ENCODE data around the gene TRPT1. TPM values are rescaled to one million over a fixed set of nuclear protein-coding genes. Genes with fewer than 3 reads are reported as not detected.

Gene TRPT1
- total and polyA plus RNA-seq, 2 donors: 12.7 to 45.3 TPM

DNA sequence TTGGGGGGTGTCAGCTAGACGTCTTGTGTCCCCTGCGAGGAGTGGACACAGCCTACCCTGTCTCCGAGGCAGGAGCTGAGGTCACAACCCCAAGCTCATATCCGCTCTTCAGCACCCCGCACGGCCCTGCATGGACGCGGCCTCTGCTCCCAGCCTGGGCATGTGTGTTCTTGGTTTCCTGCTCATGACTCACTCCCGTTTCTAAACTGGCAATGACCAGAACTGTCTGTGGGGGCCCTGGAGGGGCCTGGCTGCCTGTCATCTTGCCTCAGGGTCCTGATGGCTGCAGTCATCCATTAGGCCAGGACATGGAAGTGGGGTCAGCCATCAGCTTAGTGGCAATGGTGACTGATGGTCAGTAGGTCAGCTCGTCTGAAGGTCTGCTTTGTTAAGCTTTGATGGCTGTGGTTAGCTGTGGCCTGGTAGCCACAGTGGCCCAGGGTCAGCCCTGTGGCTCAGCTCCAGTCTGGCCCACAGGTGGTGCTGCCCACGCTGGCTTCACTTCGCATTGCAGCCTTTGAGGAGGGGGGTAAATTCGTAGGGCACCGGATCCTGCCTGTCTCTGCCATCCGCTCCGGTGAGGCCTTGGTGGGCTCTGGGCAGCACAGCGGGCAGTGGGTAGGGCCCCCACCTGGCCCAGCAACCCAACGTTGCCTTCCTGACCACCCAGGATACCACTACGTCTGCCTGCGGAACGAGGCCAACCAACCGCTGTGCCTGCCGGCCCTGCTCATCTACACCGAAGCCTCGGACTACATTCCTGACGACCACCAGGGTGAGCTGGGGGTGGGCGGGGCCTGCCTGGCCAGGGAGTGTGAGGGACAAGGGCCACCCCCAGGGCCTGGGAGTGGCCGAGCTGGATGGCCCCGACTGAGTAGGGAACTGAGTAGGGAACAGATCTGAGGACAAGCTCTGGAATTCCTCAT is 37.3 kb upstream of the TRPT1 start:
- Histone ChIP-seq H3K4me3 (ENCODE audit: low read depth, low read length) (no peak overlapping the region), H3K36me3 (ENCODE audit: insufficient read depth) (peaks cover 7% of the 10 kb centered on the region), H3K27ac (ENCODE audit: low read depth) (no peak overlapping the region), H3K4me1 (ENCODE audit: insufficient read depth) (no peaks in the 10 kb centered on the region)
- WGBS: 75% methylated on average over 29 of the region's 29 CpGs
- no peak for DNase-seq (ENCODE audit: extremely low spot score)

DNA sequence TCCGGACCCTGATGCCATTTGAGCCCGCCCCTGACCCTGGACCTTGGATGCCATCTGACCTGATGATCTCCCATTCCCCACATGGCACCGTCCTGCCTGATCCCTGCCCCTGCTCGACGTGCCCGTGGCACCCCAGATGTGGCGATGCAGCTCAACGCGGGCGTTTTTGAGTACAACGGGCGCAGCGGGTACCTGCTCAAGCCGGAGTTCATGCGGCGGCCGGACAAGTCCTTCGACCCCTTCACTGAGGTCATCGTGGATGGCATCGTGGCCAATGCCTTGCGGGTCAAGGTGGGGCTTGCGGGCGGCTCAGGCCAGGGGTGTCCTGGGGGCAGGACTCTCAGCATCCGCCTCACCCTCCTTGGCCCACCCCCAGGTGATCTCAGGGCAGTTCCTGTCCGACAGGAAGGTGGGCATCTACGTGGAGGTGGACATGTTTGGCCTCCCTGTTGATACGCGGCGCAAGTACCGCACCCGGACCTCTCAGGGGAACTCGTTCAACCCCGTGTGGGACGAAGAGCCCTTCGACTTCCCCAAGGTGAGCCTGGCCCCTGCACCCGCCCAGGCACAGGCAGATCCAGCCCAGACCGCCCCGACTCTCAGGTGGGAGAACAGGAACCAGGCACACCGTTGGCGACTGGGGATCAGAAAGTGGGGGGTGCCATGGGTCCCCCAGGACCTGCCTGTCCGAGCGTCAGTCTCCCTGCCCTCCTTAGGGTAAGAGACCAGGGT is 36.5 kb upstream of the TRPT1 start:
- no peak for DNase-seq (ENCODE audit: extremely low spot score)
- no peak overlapping the region for H3K4me3 ChIP-seq (ENCODE audit: low read depth, low read length)
- H3K27ac ChIP-seq (ENCODE audit: low read depth): no peak overlapping the region
- no peaks in the 10 kb centered on the region for H3K4me1 ChIP-seq (ENCODE audit: insufficient read depth)
- 93% methylated on average over 42 of the region's 42 CpGs for whole genome bisulfite sequencing
- H3K36me3 ChIP-seq (ENCODE audit: insufficient read depth): peaks cover 7% of the 10 kb centered on the region

DNA sequence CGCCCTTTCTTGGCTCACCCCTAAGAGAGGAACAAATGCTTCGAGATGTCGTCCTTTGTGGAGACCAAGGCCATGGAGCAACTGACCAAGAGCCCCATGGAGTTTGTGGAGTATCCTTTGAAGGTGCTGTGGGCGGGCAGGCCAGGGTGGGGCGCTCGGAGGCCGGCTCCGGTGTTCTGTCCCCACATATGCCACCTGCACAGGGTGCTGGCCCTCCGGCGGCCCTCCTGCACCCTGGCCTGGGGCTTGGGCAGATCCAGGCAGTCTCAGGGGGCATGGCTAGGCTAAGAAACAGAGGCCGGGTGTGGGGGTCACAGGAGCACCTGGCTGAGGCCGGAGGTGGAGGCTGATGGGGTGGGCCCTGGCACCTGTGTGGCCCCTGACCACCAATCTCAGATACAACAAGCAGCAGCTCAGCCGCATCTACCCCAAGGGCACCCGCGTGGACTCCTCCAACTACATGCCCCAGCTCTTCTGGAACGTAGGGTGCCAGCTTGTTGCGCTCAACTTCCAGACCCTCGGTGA is 35.6 kb upstream of the TRPT1 start:
- Histone ChIP-seq H3K4me3 (ENCODE audit: low read depth, low read length) (no peak overlapping the region), H3K36me3 (ENCODE audit: insufficient read depth) (peaks cover 7% of the 10 kb centered on the region), H3K27ac (ENCODE audit: low read depth) (no peak overlapping the region), H3K4me1 (ENCODE audit: insufficient read depth) (no peaks in the 10 kb centered on the region)
- DNase-seq (ENCODE audit: extremely low spot score): no peak
- 92% methylated on average over 18 of the region's 18 CpGs for WGBS

DNA sequence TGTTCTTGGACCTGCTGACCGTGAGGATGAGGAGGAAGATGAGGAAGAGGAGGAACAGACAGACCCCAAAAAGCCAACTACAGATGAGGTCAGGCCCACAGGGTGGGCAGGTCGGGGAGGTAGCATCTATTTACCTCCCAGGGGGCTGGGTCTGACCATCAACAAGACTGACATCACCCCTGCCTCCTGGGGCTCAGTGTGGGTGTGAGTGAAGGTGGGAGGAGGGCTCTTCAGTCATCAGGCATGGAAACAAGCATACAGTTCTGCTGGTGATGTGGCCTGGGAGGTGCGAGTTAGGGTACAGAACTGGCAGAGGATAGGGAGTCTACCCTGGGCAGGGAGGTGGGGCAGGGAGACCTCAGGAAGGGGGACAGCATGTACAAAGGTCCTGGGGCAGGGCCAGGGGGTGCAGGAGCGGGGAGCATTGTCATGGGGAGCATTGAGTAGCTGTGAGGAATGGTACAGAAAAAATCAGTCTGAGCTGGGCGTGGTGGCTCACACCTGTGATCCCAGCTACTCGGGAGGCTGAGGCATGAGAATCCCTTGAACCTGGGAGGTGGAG is 34.2 kb upstream of the TRPT1 start:
- Histone ChIP-seq H3K4me3 (ENCODE audit: low read depth, low read length) (no peak overlapping the region), H3K27ac (ENCODE audit: low read depth) (no peak overlapping the region), H3K36me3 (ENCODE audit: insufficient read depth) (peaks cover 7% of the 10 kb centered on the region), H3K4me1 (ENCODE audit: insufficient read depth) (no peaks in the 10 kb centered on the region)
- WGBS: 96% methylated on average over 6 of the region's 6 CpGs
- DNase-seq (ENCODE audit: extremely low spot score): no peak

DNA sequence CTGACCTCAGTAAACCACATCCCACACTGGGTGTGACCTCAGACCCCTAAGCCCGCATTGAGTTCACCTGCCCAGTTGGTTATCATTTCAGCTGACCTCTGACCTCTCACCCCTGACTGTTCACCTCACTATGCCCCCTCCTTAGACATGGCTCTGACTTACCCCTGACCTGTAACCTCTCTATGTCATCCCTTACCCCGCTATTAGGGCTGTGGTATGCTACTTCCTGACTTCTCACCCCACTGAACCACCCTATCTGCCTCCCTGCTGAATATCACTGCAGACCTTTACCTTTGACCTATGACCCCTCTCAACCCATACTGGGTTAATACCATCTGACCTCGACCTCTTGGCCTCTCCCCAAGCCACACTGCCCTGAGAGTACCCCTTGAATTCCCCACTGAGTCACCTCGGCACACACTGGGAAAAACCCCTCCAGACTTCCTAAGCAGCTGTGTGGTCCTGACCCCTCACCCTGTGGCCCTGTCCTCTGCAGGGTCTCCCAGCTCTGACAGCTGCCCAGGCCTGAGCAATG is 33.6 kb upstream of the TRPT1 start:
- no peak for DNase-seq (ENCODE audit: extremely low spot score)
- WGBS: 86% methylated on average over 4 of the region's 4 CpGs
- H3K4me3 ChIP-seq (ENCODE audit: low read depth, low read length): no peak overlapping the region
- H3K36me3 ChIP-seq (ENCODE audit: insufficient read depth): peaks cover 7% of the 10 kb centered on the region
- no peaks in the 10 kb centered on the region for H3K4me1 ChIP-seq (ENCODE audit: insufficient read depth)
- no peak overlapping the region for H3K27ac ChIP-seq (ENCODE audit: low read depth)

DNA sequence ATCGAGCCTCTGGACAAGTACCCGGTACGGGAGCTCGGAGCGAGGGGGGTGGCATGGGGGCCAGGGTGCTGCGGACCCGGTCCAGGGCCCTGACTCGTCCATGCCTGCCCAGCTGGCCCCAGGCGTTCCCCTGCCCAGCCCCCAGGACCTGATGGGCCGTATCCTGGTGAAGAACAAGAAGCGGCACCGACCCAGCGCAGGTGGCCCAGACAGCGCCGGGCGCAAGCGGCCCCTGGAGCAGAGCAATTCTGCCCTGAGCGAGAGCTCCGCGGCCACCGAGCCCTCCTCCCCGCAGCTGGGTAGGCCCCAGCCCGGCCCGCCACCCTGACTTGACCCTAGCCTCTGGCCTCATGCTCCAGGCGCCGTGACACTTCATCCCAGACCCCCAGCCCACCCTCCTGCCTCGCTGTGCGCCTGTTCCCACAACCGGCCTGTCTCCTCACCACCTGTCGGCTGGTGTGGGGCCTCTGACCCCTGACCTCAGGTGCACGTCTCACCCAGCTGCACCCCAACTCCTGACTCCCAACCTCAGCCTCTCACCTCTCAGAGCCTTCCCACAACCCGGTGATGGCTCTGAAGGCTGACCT is 33.1 kb upstream of the TRPT1 start:
- H3K27ac ChIP-seq (ENCODE audit: low read depth): no peak overlapping the region
- 92% methylated on average over 32 of the region's 32 CpGs for WGBS

DNA sequence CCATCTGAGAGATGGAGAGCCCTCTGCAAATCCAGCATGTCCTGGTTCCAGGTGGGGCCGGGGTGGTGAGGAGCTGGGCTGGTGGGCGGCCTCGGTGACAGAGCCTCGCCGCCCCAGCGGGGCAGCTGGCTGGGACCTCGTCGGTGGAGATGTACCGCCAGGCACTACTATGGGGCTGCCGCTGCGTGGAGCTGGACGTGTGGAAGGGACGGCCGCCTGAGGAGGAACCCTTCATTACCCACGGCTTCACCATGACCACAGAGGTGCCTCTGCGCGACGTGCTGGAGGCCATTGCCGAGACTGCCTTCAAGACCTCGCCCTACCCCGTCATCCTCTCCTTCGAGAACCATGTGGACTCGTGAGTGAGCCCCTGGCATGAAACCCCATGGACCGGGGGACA is 32.4 kb upstream of the TRPT1 start:
- WGBS: 92% methylated on average over 24 of the region's 24 CpGs
- no peak for DNase-seq (ENCODE audit: extremely low spot score)
- Histone ChIP-seq H3K4me3 (ENCODE audit: low read depth, low read length) (no peak overlapping the region), H3K36me3 (ENCODE audit: insufficient read depth) (peaks cover 7% of the 10 kb centered on the region), H3K27ac (ENCODE audit: low read depth) (no peak overlapping the region), H3K4me1 (ENCODE audit: insufficient read depth) (no peaks in the 10 kb centered on the region)

More for the DNA sequence above, 33.1 kb upstream of the TRPT1 start:
- no peak for DNase-seq (ENCODE audit: extremely low spot score)
- peaks cover 7% of the 10 kb centered on the region for H3K36me3 ChIP-seq (ENCODE audit: insufficient read depth)
- H3K4me1 ChIP-seq (ENCODE audit: insufficient read depth): no peaks in the 10 kb centered on the region
- no peak overlapping the region for H3K4me3 ChIP-seq (ENCODE audit: low read depth, low read length)

DNA sequence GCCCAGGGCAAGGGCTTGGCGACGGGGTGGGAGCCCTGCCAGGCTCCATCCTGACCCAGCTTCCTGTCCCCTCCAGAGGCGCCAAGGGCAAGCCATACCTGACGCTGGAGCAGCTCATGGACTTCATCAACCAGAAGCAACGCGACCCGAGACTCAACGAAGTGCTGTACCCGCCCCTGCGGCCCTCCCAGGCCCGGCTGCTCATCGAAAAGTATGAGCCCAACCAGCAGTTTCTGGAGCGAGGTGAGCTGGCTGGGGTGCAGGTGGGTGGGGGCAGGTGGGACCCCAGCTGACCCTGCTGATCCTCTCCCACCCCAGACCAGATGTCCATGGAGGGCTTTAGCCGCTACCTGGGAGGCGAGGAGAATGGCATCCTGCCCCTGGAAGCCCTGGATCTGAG is 30.3 kb upstream of the TRPT1 start:
- Histone ChIP-seq H3K36me3 (ENCODE audit: insufficient read depth) (peaks cover 3% of the 10 kb centered on the region), H3K4me3 (ENCODE audit: low read depth, low read length) (no peak overlapping the region), H3K4me1 (ENCODE audit: insufficient read depth) (no peaks in the 10 kb centered on the region), H3K27ac (ENCODE audit: low read depth) (no peak overlapping the region)
- DNase-seq (ENCODE audit: extremely low spot score): no peak
- 84% methylated on average over 15 of the region's 15 CpGs for WGBS

DNA sequence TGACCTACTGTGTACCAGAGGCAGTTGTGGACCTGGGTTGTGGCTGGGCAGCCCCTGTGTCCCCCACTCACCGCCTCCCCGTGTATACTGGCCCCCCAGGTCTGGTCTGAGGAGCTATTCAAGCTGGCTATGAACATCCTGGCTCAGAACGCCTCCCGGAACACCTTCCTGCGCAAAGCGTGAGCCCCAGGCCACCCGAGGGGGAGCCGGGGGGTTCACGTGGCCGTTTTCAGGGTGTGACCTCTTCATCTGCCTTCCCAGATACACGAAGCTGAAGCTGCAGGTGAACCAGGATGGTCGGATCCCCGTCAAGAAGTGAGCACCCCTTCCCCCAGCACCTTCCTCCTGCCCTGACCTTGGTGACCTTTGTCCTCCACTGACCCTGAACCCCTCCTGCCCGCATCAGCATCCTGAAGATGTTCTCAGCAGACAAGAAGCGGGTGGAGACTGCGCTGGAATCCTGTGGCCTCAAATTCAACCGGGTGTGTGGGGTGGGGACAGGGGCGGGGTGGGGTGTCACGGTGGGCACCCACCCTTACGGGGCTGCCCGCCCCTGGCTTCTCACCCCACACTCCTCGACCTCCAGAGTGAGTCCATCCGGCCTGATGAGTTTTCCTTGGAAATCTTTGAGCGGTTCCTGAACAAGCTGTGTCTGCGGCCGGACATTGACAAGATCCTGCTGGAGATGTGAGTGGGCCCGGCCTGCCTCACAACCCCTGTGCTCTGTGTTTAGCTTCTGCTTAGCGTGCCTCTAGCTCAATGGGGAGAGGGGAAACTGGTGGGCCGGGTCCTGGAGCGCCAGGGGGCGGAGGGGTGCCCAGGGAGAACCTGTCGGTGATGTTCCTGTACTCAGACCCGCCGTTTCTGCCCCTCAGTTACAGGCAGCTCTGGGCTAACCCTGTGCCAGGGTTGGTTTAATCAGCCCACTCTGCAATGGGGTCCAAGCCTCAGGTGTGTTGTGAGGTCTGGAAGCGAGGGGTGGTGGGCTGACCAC is 29.4 kb upstream of the TRPT1 start:
- Histone ChIP-seq H3K36me3 (ENCODE audit: insufficient read depth) (peaks cover 3% of the 10 kb centered on the region), H3K4me3 (ENCODE audit: low read depth, low read length) (no peak overlapping the region), H3K4me1 (ENCODE audit: insufficient read depth) (no peaks in the 10 kb centered on the region), H3K27ac (ENCODE audit: low read depth) (no peak overlapping the region)
- 85% methylated on average over 35 of the region's 35 CpGs for WGBS
- no peak for DNase-seq (ENCODE audit: extremely low spot score)

DNA sequence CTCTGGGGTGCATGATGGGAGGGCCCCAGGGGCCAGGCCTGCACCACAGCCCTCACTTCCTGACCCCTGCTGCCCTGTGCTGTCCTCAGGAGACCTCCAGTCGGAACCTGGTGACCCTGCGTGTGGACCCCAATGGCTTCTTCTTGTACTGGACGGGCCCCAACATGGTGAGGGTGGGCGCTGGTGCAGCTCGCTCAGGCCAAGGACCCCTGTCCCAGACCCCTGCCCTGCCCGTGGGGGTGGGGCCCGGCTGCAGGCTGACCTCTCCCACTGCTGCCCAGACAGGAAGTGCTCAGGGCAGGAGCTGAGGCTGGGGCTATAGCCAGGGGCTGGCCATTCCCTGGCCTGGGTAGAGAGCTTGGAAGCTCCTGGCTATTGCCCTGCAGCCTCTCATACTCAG is 28.3 kb upstream of the TRPT1 start:
- no peak for DNase-seq (ENCODE audit: extremely low spot score)
- 88% methylated on average over 7 of the region's 7 CpGs for WGBS
- Histone ChIP-seq H3K36me3 (ENCODE audit: insufficient read depth) (peaks cover 2% of the 10 kb centered on the region), H3K27ac (ENCODE audit: low read depth) (no peak overlapping the region), H3K4me3 (ENCODE audit: low read depth, low read length) (no peak overlapping the region), H3K4me1 (ENCODE audit: insufficient read depth) (no peaks in the 10 kb centered on the region)

DNA sequence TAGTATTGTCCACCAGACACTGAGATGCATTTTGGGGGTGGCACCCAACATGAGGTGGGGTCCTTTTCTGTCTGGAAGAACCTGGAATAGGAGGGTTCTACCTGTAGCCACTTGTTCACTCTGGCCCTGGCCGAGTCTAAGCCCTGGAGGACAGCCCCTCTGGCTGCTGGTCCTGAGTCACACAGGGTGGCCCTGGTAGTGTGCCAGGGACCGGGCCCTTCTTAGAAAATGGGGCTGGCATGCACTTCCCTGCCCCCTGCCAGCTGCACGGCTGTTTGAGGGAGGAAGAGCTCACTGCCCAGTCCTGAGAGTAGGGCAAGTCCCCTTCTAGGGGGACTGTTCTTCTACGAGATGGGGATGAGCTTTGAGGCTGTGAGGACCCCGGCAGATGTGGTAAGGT is 27.5 kb upstream of the TRPT1 start:
- no peak for DNase-seq (ENCODE audit: extremely low spot score)
- Histone ChIP-seq H3K4me1 (ENCODE audit: insufficient read depth) (no peaks in the 10 kb centered on the region), H3K27ac (ENCODE audit: low read depth) (no peak overlapping the region), H3K4me3 (ENCODE audit: low read depth, low read length) (no peak overlapping the region), H3K36me3 (ENCODE audit: insufficient read depth) (no peaks in the 10 kb centered on the region)
- 60% methylated on average over 5 of the region's 5 CpGs for WGBS

DNA sequence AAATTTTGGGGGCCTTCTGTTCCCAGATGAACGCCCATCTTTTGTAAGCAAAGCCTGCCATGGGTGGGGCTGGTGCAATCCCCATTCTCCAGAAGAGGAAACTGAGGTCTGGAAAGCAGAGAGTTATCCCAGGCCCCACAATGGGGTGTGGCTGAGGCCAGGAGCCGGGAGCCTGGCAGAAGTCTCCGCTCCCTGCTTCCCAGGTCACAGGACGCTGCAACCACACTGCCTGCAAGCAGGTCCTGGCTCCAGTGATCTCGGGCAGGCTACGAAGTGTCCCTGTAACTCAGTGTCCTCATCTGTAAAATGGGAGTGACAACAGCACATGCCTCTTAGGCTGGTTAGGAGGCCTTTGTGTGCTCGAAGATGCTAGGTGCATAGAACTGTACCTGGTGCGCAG is 27.1 kb upstream of the TRPT1 start:
- Histone ChIP-seq H3K4me3 (ENCODE audit: low read depth, low read length) (no peak overlapping the region), H3K36me3 (ENCODE audit: insufficient read depth) (no peaks in the 10 kb centered on the region), H3K4me1 (ENCODE audit: insufficient read depth) (no peaks in the 10 kb centered on the region), H3K27ac (ENCODE audit: low read depth) (no peak overlapping the region)
- no peak for DNase-seq (ENCODE audit: extremely low spot score)
- 63% methylated on average over 8 of the region's 8 CpGs for WGBS

Data from urinary bladder (tissue), 4 donors.